Measurements from ENCODE around the gene ZFAND4. TPM values are rescaled to one million over a fixed set of nuclear protein-coding genes. Genes with fewer than 3 reads are reported as not detected.
A peak's percentile ranks its signal among the peaks of the same experiment; 100 is the strongest.

Gene ZFAND4
- total and polyA plus RNA-seq, 3 donors from 2014 or later: 99.5 to 197 (median 186) TPM

GRCh38 chr10:45596526-45596925 is 76.0 kb downstream of the ZFAND4 start:
- DNase-seq: no peak
- Histone ChIP-seq H3K36me3 (ENCODE audit: low read depth, missing control alignments) (no peaks in the 10 kb centered on the region), H3K9me3 (no peaks in the 10 kb centered on the region), H3K4me3 (no peak overlapping the region), H3K4me1 (peaks cover 9% of the 10 kb centered on the region), H3K27ac (no peak overlapping the region), H3K27me3 (no peaks in the 10 kb centered on the region)
- WGBS, 2 donors: 85 to 86% methylated on average over 8 to 9 of the region's 9 CpGs
- TF ChIP-seq, protein P1, sequence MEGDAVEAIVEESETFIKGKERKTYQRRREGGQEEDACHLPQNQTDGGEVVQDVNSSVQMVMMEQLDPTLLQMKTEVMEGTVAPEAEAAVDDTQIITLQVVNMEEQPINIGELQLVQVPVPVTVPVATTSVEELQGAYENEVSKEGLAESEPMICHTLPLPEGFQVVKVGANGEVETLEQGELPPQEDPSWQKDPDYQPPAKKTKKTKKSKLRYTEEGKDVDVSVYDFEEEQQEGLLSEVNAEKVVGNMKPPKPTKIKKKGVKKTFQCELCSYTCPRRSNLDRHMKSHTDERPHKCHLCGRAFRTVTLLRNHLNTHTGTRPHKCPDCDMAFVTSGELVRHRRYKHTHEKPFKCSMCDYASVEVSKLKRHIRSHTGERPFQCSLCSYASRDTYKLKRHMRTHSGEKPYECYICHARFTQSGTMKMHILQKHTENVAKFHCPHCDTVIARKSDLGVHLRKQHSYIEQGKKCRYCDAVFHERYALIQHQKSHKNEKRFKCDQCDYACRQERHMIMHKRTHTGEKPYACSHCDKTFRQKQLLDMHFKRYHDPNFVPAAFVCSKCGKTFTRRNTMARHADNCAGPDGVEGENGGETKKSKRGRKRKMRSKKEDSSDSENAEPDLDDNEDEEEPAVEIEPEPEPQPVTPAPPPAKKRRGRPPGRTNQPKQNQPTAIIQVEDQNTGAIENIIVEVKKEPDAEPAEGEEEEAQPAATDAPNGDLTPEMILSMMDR (IDR thresholded peaks at IDR 0.05): no peak
- TF ChIP-seq POLR2A (IDR thresholded peaks at IDR 0.05): no peak
- intact Hi-C loops (cut with DNase I; ENCODE audit: low total_unique reads): no loop called here

GRCh38 chr10:45594276-45595157 is 78.1 kb downstream of the ZFAND4 start:
- TF ChIP-seq, protein P1 (IDR thresholded peaks at IDR 0.05): peak in 1 of 3 experiments; percentile 25
- TF ChIP-seq POLR2A (IDR thresholded peaks at IDR 0.05): peak; percentile 10
- 1% methylated on average over 26 to 71 of the region's 88 CpGs for WGBS, 2 donors
- no peaks in the 10 kb centered on the region for H3K27me3 ChIP-seq

DNA sequence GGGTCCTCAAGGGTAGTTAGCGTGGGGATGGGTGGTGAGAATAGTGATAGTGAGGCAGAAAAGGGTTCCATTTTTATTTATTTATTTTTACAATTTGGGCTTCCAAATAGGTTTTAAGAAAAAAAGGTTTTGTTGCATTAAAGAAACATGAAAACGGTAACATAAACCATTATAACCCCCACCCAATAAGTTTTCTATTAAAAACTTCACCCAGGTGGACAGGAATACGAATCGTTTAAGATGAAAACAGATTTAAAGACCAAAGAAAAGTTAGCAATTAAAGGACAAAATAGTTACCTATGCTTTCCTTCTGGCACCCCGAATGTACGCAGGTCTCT is 78.7 kb downstream of the ZFAND4 start:
- TF ChIP-seq, protein P1 (IDR thresholded peaks at IDR 0.05): no peak
- no peak for TF ChIP-seq POLR2A (IDR thresholded peaks at IDR 0.05)
- intact Hi-C loops (cut with DNase I; ENCODE audit: low total_unique reads): no loop called here
- Histone ChIP-seq H3K27ac (peak overlapping the region; percentile 75 to 79), H3K36me3 (ENCODE audit: low read depth, missing control alignments) (no peaks in the 10 kb centered on the region), H3K27me3 (no peaks in the 10 kb centered on the region), H3K4me3 (peak overlapping the region; percentile 81 to 84), H3K4me1 (peaks cover 9% of the 10 kb centered on the region), H3K9me3 (no peaks in the 10 kb centered on the region)
- no peak for DNase-seq
- 8 to 9% methylated on average over 6 of the region's 6 CpGs for WGBS, 2 donors

More at GRCh38 chr10:45594276-45595157, 78.1 kb downstream of the ZFAND4 start:
- Histone ChIP-seq H3K9me3 (no peaks in the 10 kb centered on the region), H3K4me3 (peak overlapping the region; percentile 81 to 84), H3K4me1 (peaks cover 9% of the 10 kb centered on the region), H3K36me3 (ENCODE audit: low read depth, missing control alignments) (no peaks in the 10 kb centered on the region), H3K27ac (peak overlapping the region; percentile 75 to 79)
- intact Hi-C loops (cut with DNase I; ENCODE audit: low total_unique reads): no loop called here
- peak; percentile 95 for DNase-seq

- no peak for DNase-seq
- intact Hi-C loops (cut with DNase I; ENCODE audit: low total_unique reads): no loop called here
Measured at GRCh38 chr10:45592926-45593325, 79.6 kb downstream of the ZFAND4 start.

More at GRCh38 chr10:45592926-45593325, 79.6 kb downstream of the ZFAND4 start:
- H3K36me3 ChIP-seq (ENCODE audit: low read depth, missing control alignments): no peaks in the 10 kb centered on the region
- no peak overlapping the region for H3K4me3 ChIP-seq
- no peak overlapping the region for H3K27ac ChIP-seq
- H3K4me1 ChIP-seq: peaks cover 9% of the 10 kb centered on the region
- TF ChIP-seq, protein P1 (IDR thresholded peaks at IDR 0.05): no peak
- no peak for TF ChIP-seq POLR2A (IDR thresholded peaks at IDR 0.05)
- no peaks in the 10 kb centered on the region for H3K9me3 ChIP-seq
- H3K27me3 ChIP-seq: no peaks in the 10 kb centered on the region

Data from testis (tissue), 3 donors.